IMR-90 (cell line): ENCODE results near the gene CALHM6.

ENCODE experiments used
- BHLHE40 ChIP-seq: fragments of 150-350 bp; IDR thresholded peaks from 2 replicates; pipeline ENCODE4 v1.6.1; 2016; ENCODE audit warnings: mild to moderate bottlenecking, low read depth, low read length
- POLR2A ChIP-seq: IDR thresholded peaks from 2 replicates; pipeline ENCODE4 v1.6.1; 2012; ENCODE audit warnings: mild to moderate bottlenecking, low read depth, low read length
- TF ChIP-seq, protein P1 (sequence below): conservative IDR thresholded peaks from 2 replicates; pipeline ENCODE4 v1.5.1; 2012; ENCODE audit warnings: mild to moderate bottlenecking, low read depth, low read length, improper control_type of control experiment

- TF ChIP-seq BHLHE40 (no peak), POLR2A (no peak)
- TF ChIP-seq, protein P1, sequence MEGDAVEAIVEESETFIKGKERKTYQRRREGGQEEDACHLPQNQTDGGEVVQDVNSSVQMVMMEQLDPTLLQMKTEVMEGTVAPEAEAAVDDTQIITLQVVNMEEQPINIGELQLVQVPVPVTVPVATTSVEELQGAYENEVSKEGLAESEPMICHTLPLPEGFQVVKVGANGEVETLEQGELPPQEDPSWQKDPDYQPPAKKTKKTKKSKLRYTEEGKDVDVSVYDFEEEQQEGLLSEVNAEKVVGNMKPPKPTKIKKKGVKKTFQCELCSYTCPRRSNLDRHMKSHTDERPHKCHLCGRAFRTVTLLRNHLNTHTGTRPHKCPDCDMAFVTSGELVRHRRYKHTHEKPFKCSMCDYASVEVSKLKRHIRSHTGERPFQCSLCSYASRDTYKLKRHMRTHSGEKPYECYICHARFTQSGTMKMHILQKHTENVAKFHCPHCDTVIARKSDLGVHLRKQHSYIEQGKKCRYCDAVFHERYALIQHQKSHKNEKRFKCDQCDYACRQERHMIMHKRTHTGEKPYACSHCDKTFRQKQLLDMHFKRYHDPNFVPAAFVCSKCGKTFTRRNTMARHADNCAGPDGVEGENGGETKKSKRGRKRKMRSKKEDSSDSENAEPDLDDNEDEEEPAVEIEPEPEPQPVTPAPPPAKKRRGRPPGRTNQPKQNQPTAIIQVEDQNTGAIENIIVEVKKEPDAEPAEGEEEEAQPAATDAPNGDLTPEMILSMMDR: no peak
Measured at GRCh38 chr6:116497113-116497676, 36.0 kb downstream of the CALHM6 start.
